HG03457 (cell line): ENCODE data around the gene SFI1.
"Not testable (repeated sequence)": the region's sequence is repeated elsewhere in the genome, so short reads cannot be mapped to it uniquely, and the experiment has no call there.

ENCODE experiments used
- ATAC-seq: cut with Tn5 transposase; IDR thresholded peaks from one replicate; pipeline ENCODE4 v1.9.1; 2021; ENCODE audit warnings: moderate number of reproducible peaks; ENCODE audit not compliant: unreplicated experiment

SFI1 gene

GRCh38 chr22:31540966-31541365 lies 44.6 kb downstream of the SFI1 start:
- no peak for ATAC-seq

- no peak for ATAC-seq
These were observed 48.4 kb downstream of the SFI1 start for GRCh38 chr22:31544481-31545480.

GRCh38 chr22:31550871-31551370 lies 54.6 kb downstream of the SFI1 start:
- no peak for ATAC-seq

GRCh38 chr22:31556627-31557203 lies 60.4 kb downstream of the SFI1 start:
- ATAC-seq: no peak

GRCh38 chr22:31558546-31558945 lies 62.2 kb downstream of the SFI1 start:
- not testable (repeated sequence) for ATAC-seq

- no peak for ATAC-seq
These were observed 65.0 kb downstream of the SFI1 start for GRCh38 chr22:31561238-31561887.

GRCh38 chr22:31561970-31562369 lies 65.6 kb downstream of the SFI1 start:
- ATAC-seq: no peak

DNA sequence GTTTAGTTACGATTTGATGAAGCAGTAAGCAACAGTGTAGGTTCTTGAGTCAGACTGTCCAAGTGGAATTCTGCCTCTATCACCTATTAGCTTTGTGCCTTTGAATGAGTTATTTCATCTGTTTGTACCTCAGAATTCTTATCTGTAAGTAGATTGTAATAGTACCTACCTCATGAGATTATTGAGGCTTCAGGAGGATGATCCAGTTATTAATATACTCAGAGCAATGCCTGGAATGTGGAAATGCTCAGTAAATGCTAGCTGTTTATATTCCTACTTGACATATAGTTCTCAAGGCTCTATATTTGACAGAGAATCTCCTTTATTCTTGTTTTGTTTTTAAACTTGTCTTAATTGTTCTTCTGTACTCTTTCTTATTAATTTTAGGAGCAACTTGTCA lies 70.1 kb downstream of the SFI1 start:
- no peak for ATAC-seq

DNA sequence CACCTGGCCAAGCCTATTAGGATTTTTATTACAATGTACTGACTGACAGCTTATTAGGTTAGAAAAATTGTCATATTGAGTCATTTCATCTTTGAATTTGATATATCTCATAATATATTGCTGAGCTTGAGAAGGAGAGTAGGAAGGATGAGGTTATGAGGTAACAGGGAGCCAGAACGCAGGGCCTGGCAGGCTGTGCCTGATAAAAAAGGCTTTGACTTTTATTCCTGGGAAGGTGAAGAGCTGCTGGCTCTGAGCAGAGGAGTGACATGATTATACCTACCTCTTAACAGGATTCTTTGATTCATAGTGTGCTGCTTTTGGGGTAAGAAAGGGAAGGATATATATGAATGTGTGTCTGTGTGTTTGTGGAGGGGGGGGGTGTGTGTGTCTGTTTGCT lies 70.9 kb downstream of the SFI1 start:
- no peak for ATAC-seq

DNA sequence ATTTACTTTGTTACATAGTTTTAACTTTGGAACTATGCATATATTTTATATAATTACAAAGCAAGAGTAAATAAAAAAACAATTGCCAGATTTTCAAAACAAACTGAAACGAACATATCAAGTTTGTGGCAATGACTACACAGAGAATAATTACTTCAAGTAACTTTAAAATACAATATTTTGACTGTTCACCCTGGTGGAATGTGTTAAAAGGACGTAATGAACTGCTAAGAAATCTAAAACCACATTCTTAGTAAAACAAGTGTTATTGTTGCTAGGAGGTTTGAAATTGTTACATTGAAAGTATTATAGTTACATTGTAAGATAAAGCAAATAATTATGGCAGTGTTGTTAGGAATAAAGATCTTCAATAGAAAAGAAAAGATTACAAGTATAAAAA lies 71.4 kb downstream of the SFI1 start:
- no peak for ATAC-seq

DNA sequence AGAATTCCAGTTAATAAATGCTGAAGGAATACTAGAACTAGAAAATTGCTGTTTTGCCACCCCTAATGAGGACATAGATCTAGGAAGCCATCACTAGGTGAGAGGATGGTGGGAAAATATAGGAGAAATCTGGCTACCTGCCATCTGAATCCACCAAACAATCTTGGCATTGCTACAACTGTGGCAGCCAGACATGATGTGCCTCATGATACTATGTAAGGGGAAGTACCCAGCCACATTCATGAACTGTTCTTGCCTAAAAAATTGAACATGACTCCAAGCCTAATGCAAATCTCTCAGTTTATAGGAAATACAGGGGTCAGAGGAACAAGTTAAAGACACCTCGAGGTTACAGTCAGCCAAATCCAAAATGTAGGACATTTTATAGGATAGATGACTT lies 72.8 kb downstream of the SFI1 start:
- no peak for ATAC-seq

DNA sequence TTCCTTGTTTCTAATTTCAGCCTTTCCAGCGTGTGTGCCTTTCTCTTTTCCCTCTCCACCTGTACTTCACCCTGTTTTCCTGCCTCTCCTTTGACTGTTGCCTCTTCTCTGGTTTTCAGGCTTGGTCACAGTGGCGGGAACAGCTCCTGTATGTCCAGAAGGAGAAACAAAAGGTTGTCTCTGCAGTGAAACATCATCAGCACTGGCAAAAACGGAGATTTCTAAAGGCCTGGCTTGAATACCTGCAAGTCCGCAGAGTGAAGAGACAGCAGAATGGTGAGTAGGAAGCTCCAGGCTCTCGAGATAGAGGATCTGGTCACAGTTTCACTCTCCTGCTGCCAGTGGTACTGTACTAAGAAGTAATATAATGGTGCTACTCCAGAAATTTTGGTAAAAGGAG lies 76.6 kb downstream of the SFI1 start:
- ATAC-seq: no peak

DNA sequence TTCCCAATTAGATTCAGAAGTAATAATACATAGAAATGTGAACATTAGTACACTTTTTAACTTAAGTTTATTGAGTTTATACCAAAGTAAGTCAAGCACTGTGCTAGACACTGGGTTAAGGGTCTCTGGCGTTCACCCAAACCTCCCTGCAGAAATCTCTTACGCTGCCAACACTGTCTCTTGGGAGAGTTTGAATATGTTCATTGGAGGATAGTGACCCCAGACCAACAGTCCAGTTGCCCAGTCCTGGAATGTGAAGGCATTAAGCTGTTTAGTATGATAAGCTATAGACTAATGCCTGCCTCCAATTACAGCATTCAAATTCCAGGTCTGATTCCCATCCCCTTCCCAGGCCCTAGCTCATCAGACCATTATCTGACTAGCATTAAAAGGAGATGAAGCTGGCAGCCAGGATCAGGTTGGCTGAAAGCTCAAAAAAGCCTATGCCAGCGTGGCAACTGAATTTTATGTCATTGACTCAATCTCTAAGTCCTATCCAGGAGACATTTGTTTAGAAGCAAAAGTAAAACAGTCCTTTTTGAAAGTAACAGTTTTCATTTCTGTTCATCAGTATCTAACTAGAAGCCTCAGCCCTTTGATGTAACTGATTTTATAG lies 77.8 kb downstream of the SFI1 start:
- no peak for ATAC-seq

- no peak for ATAC-seq
These were observed 78.9 kb downstream of the SFI1 start for GRCh38 chr22:31575190-31575589.

DNA sequence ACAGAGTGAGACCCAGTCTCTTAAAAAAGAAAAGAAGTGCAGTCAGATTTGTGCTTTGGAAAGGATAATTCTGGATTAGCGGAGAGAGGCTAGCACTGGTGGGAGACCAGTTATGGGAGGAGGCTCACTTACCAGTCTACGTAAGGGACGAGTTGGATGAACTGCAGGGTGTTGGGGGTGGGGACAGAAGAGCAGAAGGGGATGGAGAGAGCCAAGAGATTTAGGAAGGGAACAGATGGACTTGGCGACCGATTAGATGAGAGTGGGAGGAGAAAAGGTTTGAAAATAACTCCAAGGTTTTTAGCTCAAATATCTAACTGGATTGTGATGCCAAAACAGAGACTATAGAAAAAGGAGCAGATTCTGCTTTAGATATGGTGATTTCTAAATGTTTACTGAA lies 81.4 kb downstream of the SFI1 start:
- no peak for ATAC-seq

DNA sequence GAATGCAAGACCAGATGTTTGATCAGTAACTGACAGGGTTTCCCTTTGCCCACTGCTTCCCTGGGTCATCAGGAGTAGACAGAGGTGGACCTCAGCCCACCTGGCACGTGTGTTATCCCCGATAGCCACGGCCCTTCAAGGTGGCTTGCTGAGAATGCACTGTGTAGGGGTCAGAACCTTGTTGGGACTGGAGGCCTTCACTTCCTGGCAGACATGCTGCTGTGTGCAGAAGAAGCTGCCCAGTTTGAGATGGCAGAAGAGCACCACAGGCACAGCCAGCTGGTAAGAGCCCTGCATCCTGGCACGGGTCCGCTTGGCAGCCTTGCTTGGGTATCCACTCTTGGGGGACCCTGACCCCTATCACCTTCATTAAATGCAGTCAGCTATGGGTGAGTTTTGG lies 81.8 kb downstream of the SFI1 start:
- ATAC-seq: no peak

DNA sequence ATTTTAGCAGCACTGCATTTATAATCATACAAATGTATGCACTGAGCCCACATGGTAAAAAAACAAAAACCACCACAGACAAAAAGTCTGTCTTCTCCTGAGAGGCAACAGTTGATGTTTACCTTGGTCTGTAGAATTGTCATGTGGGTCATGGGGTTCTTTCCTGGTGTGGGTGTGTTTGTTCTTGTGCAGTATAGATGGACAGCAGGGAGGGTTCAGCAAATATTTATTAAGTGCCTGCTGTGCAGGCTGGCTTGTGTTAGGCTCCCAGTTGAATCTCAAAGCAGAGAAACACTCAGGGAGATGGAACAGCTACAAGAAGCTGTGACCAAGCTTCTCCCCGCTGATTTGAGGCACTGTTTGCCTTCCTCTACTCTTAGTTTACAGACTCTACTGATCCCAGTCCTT lies 83.5 kb downstream of the SFI1 start:
- no peak for ATAC-seq

GRCh38 chr22:31583861-31584485 lies 87.6 kb downstream of the SFI1 start:
- ATAC-seq: no peak

GRCh38 chr22:31584804-31585160 lies 88.4 kb downstream of the SFI1 start:
- ATAC-seq: no peak

DNA sequence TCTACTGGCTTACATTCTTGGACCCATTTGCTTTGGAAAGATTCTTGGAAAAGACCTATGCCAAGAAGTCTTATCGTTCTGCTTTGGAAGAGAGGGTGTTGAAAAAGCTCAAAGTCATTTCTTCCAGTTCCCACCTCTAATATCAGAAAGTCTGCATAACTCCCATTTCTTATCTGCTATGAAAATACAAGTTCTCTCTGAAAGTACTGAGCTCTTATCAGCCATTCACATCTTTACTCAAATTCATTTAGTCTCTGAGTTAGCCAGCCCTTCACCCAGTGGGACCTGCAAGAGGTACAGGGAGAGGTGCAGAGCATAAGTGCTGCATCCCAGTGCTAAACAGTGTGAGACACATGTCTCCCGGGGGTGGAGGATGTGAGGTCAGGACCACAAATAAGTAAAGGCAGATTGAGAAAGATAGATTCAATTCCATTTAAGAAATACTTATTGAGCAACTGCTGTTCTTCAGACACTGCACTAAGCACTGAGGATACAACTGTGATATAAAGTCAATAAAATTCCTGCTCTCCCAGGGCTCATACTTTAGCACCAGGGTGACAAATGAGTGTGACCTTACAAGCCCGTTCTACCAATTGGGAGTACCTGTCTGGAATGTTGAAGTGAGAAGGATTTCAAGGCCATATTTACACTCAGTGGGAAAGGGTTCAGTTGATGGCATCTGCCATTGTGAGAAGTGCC lies 89.0 kb downstream of the SFI1 start:
- no peak for ATAC-seq
